T follicular helper cell (primary cell): ENCODE data around the gene FXR2.

ENCODE experiments used
- DNase-seq: peaks from one replicate; pipeline ENCODE4 v3.0.0-alpha.2; 2020; ENCODE audit warnings: low read depth

The FXR2 gene

GRCh38 chr17:7589204-7589868 is 25.4 kb downstream of the FXR2 start:
- DNase-seq = peak; percentile 51

- DNase-seq = no peak
Measured at GRCh38 chr17:7588553-7589203, 26.0 kb downstream of the FXR2 start.

GRCh38 chr17:7587420-7588151 is 27.1 kb downstream of the FXR2 start:
- no peak for DNase-seq

GRCh38 chr17:7586673-7587419 is 27.9 kb downstream of the FXR2 start:
- no peak for DNase-seq

GRCh38 chr17:7583253-7584109 is 31.2 kb downstream of the FXR2 start, which contains the start of gene MPDU1:
TSS of gene MPDU1 (plus strand) at chr17:7583852. CDS start at chr17:7583863, 11 bp downstream.
- peak; percentile 89 for DNase-seq

- no peak for DNase-seq
Measured at GRCh38 chr17:7582396-7583252, 32.1 kb downstream of the FXR2 start.

GRCh38 chr17:7580604-7581575 is 33.8 kb downstream of the FXR2 start:
- no peak for DNase-seq

GRCh38 chr17:7579834-7580603 is 34.7 kb downstream of the FXR2 start:
- no peak for DNase-seq

- DNase-seq = no peak
Measured at GRCh38 chr17:7579001-7579833, 35.5 kb downstream of the FXR2 start, which contains the start of gene CD68. TSS of gene CD68 (plus strand) at chr17:7579638. CDS start at chr17:7579678, 40 bp downstream.

- DNase-seq = no peak
Measured at GRCh38 chr17:7577327-7578199, 37.1 kb downstream of the FXR2 start.

GRCh38 chr17:7576432-7576937 is 38.2 kb downstream of the FXR2 start:
- DNase-seq = no peak

- DNase-seq = no peak
Measured at GRCh38 chr17:7575959-7576358, 38.7 kb downstream of the FXR2 start.

- no peak for DNase-seq
Measured at GRCh38 chr17:7575481-7575883, 39.2 kb downstream of the FXR2 start.

GRCh38 chr17:7574176-7574953 is 40.3 kb downstream of the FXR2 start:
- no peak for DNase-seq
